HG03159 (cell line): Measurements from ENCODE around the gene ZNRF3.
A peak's percentile ranks its signal among the peaks of the same experiment; 100 is the strongest.
"Not testable (repeated sequence)": the region's sequence is repeated elsewhere in the genome, so short reads cannot be mapped to it uniquely, and the experiment has no call there.

ENCODE experiments used
- ATAC-seq: cut with Tn5 transposase; IDR thresholded peaks from one replicate; pipeline ENCODE4 v1.9.1; 2021; ENCODE audit warnings: mild to moderate bottlenecking, moderate library complexity; ENCODE audit not compliant: unreplicated experiment

ZNRF3 gene

GRCh38 chr22:28905256-28905832, 22.0 kb downstream of the ZNRF3 start:
- ATAC-seq = no peak

GRCh38 chr22:28906312-28906711, 22.9 kb downstream of the ZNRF3 start:
- ATAC-seq = no peak

GRCh38 chr22:28907311-28908008, 24.1 kb downstream of the ZNRF3 start:
- ATAC-seq = peak; percentile 58

GRCh38 chr22:28908810-28909209, 25.4 kb downstream of the ZNRF3 start:
- ATAC-seq = not testable (repeated sequence)

GRCh38 chr22:28909375-28909774, 26.0 kb downstream of the ZNRF3 start:
- ATAC-seq = no peak

GRCh38 chr22:28910569-28911303, 27.4 kb downstream of the ZNRF3 start:
- ATAC-seq = no peak

GRCh38 chr22:28911304-28911690, 27.9 kb downstream of the ZNRF3 start:
- ATAC-seq = no peak

- ATAC-seq = no peak
Observed at GRCh38 chr22:28911777-28912669, 28.7 kb downstream of the ZNRF3 start.

GRCh38 chr22:28914201-28914600, 30.8 kb downstream of the ZNRF3 start:
- ATAC-seq = no peak

- ATAC-seq = no peak
Observed at GRCh38 chr22:28915969-28916368, 32.6 kb downstream of the ZNRF3 start.

- no peak for ATAC-seq
Observed at GRCh38 chr22:28917747-28918549, 34.6 kb downstream of the ZNRF3 start.

GRCh38 chr22:28918550-28919271, 35.3 kb downstream of the ZNRF3 start:
- no peak for ATAC-seq

GRCh38 chr22:28920757-28921584, 37.6 kb downstream of the ZNRF3 start:
- no peak for ATAC-seq

- no peak for ATAC-seq
Observed at GRCh38 chr22:28921585-28921879, 38.2 kb downstream of the ZNRF3 start.

GRCh38 chr22:28922540-28923244, 39.3 kb downstream of the ZNRF3 start:
- ATAC-seq = no peak

- ATAC-seq = no peak
Observed at GRCh38 chr22:28923826-28924732, 40.7 kb downstream of the ZNRF3 start.

GRCh38 chr22:28925916-28926315, 42.5 kb downstream of the ZNRF3 start:
- ATAC-seq = no peak
